ENCODE measurements around the gene PSMD12.

Gene PSMD12

DNA sequence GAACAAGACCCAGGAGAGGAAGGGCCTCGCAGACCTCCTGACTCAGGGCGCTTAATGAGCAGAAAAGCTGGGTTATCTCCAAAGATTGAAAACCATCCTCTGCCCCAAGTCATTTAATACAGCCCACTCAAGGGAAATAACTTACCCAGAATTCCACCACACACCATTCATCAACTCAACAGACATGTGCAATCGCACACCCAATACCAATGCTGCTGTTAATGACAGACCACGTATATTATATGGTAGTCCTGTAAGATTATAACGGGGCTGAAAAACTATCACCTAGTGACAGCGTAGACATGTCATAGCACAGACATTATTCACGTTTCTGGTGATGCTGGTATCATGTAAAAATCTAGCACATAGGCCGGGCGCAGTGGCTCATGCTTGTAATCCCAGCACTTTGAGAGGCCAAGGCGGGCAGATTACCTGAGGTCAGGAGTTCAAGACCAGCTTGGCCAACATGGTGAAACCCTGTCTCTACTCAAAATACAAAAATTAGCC is 68.9 kb downstream of the PSMD12 start:
- DNase-seq = no peak

DNA sequence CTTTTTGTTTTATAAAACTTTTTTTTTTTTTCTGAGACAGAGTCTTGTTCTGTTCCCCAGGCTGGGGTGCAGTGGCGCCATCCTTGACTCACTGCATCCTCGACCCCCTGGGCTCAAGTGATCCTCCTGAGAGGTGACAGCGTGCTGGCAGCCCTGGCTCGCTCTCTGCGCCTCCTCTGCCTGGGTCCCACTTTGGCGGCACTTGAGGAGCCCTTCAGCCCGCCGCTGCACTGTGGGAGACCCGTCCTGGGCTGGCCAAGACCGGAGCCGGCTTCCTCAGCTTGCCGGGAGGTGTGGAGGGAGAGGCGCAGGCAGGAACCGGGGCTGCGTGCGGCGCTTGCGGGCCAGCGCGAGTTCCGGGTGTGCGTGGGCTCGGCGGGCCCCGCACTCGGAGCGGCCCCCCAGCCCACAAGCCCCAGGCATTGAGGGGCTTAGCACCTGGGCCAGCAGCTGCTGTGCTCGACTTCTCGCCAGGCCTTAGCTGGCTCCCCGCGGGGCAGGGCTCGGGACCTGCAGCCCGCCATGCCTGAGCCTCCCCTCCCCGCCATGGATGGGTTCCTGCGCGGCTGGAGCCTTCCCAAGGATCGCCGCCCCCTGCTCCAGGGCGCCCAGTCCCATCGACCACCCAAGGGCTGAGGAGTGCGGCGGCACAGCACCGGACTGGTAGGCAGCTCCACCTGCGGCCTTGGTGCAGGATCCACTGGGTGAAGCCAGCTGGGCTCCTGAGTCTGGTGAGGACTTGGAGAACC is 71.8 kb downstream of the PSMD12 start:
- no peak for DNase-seq

DNA sequence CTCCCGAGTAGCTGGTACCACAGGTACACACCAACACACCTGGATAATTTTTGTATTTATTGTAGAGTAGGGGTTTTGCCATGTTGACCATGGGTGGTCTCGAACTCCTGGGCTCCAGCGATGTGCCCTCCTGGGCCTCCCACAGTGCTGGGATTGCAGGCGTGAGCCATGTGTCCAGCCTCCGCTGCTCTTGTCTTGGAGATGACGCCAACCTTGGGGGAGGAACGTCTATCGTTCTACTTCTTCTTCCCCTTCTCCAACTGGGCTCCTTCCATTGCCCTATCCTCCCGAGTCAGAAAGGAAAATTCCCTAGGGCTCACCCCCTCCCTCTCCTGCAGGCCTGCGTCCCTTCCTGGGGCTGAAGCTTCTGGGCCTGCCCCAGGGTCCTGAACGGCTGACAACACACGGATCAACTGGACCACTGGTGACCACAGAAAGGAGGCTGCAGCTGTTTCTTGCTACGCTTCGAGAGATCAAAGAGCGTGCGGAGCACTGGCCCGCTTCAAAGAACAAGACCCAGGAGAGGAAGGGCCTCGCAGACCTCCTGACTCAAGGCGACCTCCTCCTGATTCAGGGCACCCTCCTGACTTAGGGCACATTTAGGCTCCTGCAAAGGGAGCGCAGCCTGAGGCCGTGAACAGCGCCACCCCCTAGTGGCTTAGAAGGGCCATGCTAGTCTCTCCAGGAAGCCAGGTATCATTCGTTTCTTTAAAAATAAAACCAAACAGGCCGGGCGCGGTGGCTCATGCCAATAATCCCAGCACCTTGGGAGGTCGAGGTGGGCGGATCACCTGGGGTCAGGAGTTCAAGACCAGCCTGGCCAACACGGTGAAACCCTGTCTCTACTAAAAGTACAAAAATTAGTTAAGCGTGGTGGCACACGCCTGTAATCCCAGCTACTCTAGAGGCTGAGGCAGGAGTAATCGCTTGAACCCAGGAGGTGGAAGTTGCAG is 72.8 kb downstream of the PSMD12 start:
- DNase-seq = peak; percentile 61

DNA sequence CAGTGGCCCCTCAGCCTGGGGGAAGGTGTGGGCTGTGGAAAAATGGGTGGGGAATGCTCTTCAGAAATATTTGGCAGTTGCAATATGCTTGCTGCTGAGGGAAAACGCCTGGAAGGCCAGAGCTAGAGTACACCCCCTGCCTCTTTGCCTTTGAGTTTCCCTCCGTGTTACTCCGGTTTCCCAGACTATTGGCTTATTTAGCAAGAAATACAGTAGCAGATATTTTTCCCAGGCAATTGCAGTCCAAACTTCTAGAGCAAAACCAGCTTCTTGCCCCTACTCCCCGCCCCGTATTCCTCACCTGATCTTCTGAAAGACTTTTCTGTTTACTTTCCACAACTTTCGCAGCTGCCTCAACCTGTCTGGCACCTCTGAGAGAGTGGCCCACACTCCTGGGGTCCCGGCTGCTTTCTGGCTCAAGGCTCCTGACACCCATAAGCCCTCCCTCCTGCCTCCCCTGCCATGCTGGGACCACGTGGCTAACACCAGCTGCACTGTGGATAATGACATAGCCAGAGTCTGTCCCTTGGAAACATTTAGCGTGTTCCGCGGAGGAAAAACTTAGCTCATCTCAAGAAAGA is 75.6 kb downstream of the PSMD12 start:
- no peak for DNase-seq

DNA sequence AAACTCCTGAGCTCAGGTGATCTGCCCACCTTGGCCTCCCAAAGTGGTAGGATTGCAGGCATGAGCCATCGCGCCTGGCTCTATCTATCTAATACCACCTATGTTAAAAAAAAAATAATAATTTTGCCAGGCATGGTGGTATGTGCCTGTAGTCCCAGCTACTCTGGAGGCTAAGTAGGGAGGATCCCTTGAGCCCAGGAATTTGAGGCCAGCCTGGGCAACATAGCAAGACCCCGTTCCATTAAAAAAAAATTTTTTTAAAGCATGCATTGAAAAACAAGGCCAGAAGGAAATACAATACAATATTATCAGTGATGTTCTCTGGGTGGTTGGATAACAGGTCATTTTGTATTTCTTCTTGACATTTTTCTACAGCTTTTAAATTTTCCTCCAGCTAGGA is 76.1 kb downstream of the PSMD12 start:
- DNase-seq = no peak

DNA sequence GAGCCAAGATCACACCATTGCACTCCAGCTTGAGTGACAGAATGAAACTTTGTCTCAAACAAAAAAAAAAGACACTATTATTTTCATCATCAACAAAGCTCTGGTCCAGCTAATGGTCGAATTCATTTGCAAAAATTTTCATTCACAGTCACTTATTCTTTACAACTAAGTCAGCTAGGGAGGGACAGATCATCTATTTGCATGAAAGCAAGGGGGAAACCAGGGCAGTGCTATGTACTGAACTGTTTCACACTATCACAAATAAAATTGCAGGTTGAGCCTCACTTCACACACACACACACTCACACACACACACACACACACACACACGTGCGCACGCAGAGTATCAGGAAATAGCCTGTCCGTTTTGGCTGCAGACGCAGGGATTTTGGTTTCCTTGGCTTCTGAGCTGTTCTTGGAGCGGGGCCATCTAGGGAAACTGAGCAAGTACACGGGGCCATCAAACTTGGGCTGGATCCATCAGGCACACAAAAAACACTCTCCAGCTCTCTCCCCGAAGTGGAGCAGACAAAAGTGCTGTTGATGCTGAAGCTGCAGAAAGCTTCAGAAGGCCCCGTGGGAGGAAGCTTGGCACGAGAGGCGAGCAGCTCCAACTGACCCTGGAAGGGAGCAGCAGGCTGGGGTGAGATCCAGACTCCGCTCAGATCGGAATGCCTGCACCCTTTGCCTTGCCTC is 77.0 kb downstream of the PSMD12 start:
- DNase-seq = peak; percentile 25

Data from HCEC 1CT (cell line).